CD4-positive, alpha-beta memory T cell (primary cell): Measurements from ENCODE around the gene ELAVL2. TPM values are rescaled to one million over a fixed set of nuclear protein-coding genes. Genes with fewer than 3 reads are reported as not detected.

Experiments used
- CTCF ChIA-PET: fragments of 350-600 bp; sonication (Branson Sonifier 250); formaldehyde crosslinking; loops from one replicate; lab custom pipeline; 2021; ENCODE audit warnings: inconsistent platforms; ENCODE audit not compliant: partially characterized antibody; lab: Charles Lee
- POLR2A ChIA-PET: fragments of 350-600 bp; sonication (Branson Sonifier 250); formaldehyde crosslinking; loops from one replicate; lab custom pipeline; 2021; ENCODE audit not compliant: partially characterized antibody; lab: Charles Lee
- DNase-seq, 5 donors: peaks; one replicate each; pipeline versions ENCODE4 v3.0.0 to v3.0.0-alpha.2; 2020 to 2022; ENCODE audit warnings: mixed read lengths in 1 of 5
- H3K27ac ChIP-seq: one replicate; pipeline ENCODE4 v1.7.0; 2013; ENCODE audit warnings: low read depth, low read length
- H3K27me3 ChIP-seq: 2 replicates; pipeline ENCODE4 v1.7.0; 2013; ENCODE audit warnings: mild to moderate bottlenecking, low read length, moderate library complexity; ENCODE audit not compliant: insufficient read depth
- H3K36me3 ChIP-seq: 2 replicates; pipeline ENCODE4 v1.7.0; 2013; ENCODE audit warnings: mild to moderate bottlenecking, low read length, moderate library complexity; ENCODE audit not compliant: insufficient read depth
- H3K4me1 ChIP-seq: 2 replicates; pipeline ENCODE4 v1.7.0; 2013; ENCODE audit warnings: mild to moderate bottlenecking, low read length, moderate library complexity; ENCODE audit not compliant: insufficient read depth
- H3K4me3 ChIP-seq, 2 donors: one replicate each; pipeline ENCODE4 v1.7.0; 2013; ENCODE audit warnings: low read length in 2 of 2, mild to moderate bottlenecking in 1 of 2
- H3K9me3 ChIP-seq, 2 donors: one replicate each; pipeline ENCODE4 v1.7.0; 2013; ENCODE audit warnings: low read length in 2 of 2, control low read depth in 1 of 2; ENCODE audit not compliant: control insufficient read depth in 1 of 2
- H3K27ac Mint-ChIP-seq, 7 donors: one replicate each; pipeline ENCODE4 v1.8.0; 2020 to 2021; ENCODE audit warnings: mixed read lengths in 7 of 7, mild to moderate bottlenecking in 6 of 7, inconsistent platforms in 3 of 7, moderate library complexity in 3 of 7
- H3K27me3 Mint-ChIP-seq, 2 donors: one replicate each; pipeline ENCODE4 v1.8.0; 2020 to 2021; ENCODE audit warnings: mixed read lengths in 2 of 2
- H3K36me3 Mint-ChIP-seq, 2 donors: one replicate each; pipeline ENCODE4 v1.8.0; 2020 to 2021; ENCODE audit warnings: mixed read lengths in 2 of 2, inconsistent platforms in 1 of 2, mild to moderate bottlenecking in 1 of 2
- H3K4me1 Mint-ChIP-seq, 4 donors: one replicate each; pipeline ENCODE4 v1.8.0; 2020 to 2021; ENCODE audit warnings: mixed read lengths in 4 of 4, mild to moderate bottlenecking in 1 of 4
- H3K4me3 Mint-ChIP-seq, 8 donors: one replicate each; pipeline ENCODE4 v1.8.0; 2020 to 2021; ENCODE audit warnings: mixed read lengths in 8 of 8, mild to moderate bottlenecking in 7 of 8, moderate library complexity in 6 of 8, inconsistent platforms in 3 of 8
- H3K9me3 Mint-ChIP-seq, 8 donors: one replicate each; pipeline ENCODE4 v1.8.0; 2020 to 2021; ENCODE audit warnings: mixed read lengths in 8 of 8, mild to moderate bottlenecking in 5 of 8, inconsistent platforms in 3 of 8, moderate library complexity in 1 of 8
- intact Hi-C: fragments of 100-400 bp; cut with micrococcal nuclease; formaldehyde crosslinking; loops from one replicate; pipeline ENCODE4 v1.15.1; 2023
- polyA plus RNA-seq, 2 donors: library from polyadenylated mRNA; unstranded; fragments of 300-500 nt; fragmentation: Illumina TruSeq; gene quantifications; one replicate each; pipeline ENCODE4 v1.2.3, GENCODE V29; 2021
- total RNA-seq, 2 experiments: library from RNA; stranded (reverse); gene quantifications; one replicate each; pipeline ENCODE4 v1.2.3, GENCODE V29; 2021

The ELAVL2 gene
- total and polyA plus RNA-seq, 4 experiments from 2014 or later, result not detected

- Histone ChIP-seq H3K36me3 (no peaks in the 10 kb centered on the region), H3K27me3 (no peaks in the 10 kb centered on the region), H3K9me3 (no peaks in the 10 kb centered on the region), H3K4me1 (no peaks in the 10 kb centered on the region), H3K4me3 (no peak overlapping the region), H3K27ac (no peak overlapping the region)
- H3K4me3 Mint-ChIP-seq, result no peak overlapping the region
- peaks cover 0 to 6% (median 2%) of the 10 kb centered on the region in 8 donors for H3K9me3 Mint-ChIP-seq
- ChIA-PET CTCF (no interaction called here), POLR2A (no interaction called here)
- no peaks in the 10 kb centered on the region for H3K36me3 Mint-ChIP-seq
- intact Hi-C loops, result no loop called here
- H3K27me3 Mint-ChIP-seq, result no peaks in the 10 kb centered on the region
- H3K27ac Mint-ChIP-seq, result no peak overlapping the region
- DNase-seq, result no peak
- H3K4me1 Mint-ChIP-seq, result no peaks in the 10 kb centered on the region
These were observed 163.7 kb downstream of the ELAVL2 start for GRCh38 chr9:23662320-23662719.

- no peak overlapping the region for H3K27ac ChIP-seq
- POLR2A ChIA-PET, result no interaction called here
- no peaks in the 10 kb centered on the region for H3K27me3 ChIP-seq
- H3K9me3 ChIP-seq, result peaks cover 0 to 3% of the 10 kb centered on the region in 2 donors
- H3K36me3 ChIP-seq, result no peaks in the 10 kb centered on the region
- no peak overlapping the region for H3K27ac Mint-ChIP-seq
- no peak overlapping the region for H3K4me3 ChIP-seq
- no peaks in the 10 kb centered on the region for H3K4me1 ChIP-seq
- H3K9me3 Mint-ChIP-seq, result peaks cover 0 to 7% (median 1%) of the 10 kb centered on the region in 8 donors
- H3K27me3 Mint-ChIP-seq, result no peaks in the 10 kb centered on the region
- CTCF ChIA-PET, result no interaction called here
- DNase-seq, result no peak
- peaks cover 0 to 1% (median 0%) of the 10 kb centered on the region in 4 donors for H3K4me1 Mint-ChIP-seq
- intact Hi-C loops, result no loop called here
- no peak overlapping the region for H3K4me3 Mint-ChIP-seq
- no peaks in the 10 kb centered on the region for H3K36me3 Mint-ChIP-seq
These were observed 166.6 kb downstream of the ELAVL2 start for GRCh38 chr9:23659346-23660006.

- H3K27ac ChIP-seq, result no peak overlapping the region
- no peak overlapping the region for H3K4me3 Mint-ChIP-seq
- peaks cover 0 to 1% (median 0%) of the 10 kb centered on the region in 4 donors for H3K4me1 Mint-ChIP-seq
- H3K27me3 Mint-ChIP-seq, result no peaks in the 10 kb centered on the region
- ChIA-PET CTCF (no interaction called here), POLR2A (no interaction called here)
- H3K36me3 ChIP-seq, result no peaks in the 10 kb centered on the region
- peaks cover 0 to 7% (median 2%) of the 10 kb centered on the region in 8 donors for H3K9me3 Mint-ChIP-seq
- intact Hi-C loops, result no loop called here
- DNase-seq, result no peak
- H3K4me3 ChIP-seq, result no peak overlapping the region
- H3K27me3 ChIP-seq, result no peaks in the 10 kb centered on the region
- peaks cover 0 to 3% of the 10 kb centered on the region in 2 donors for H3K9me3 ChIP-seq
- H3K27ac Mint-ChIP-seq, result peak overlapping the region in 1 of 7 donors; percentile 42
- H3K4me1 ChIP-seq, result no peaks in the 10 kb centered on the region
- no peaks in the 10 kb centered on the region for H3K36me3 Mint-ChIP-seq
These were observed 167.4 kb downstream of the ELAVL2 start for GRCh38 chr9:23658376-23659258.

GRCh38 chr9:23651051-23651450 is 175.0 kb downstream of the ELAVL2 start:
- Histone ChIP-seq H3K36me3 (no peaks in the 10 kb centered on the region), H3K4me1 (no peaks in the 10 kb centered on the region), H3K27ac (no peak overlapping the region), H3K27me3 (no peaks in the 10 kb centered on the region), H3K9me3 (no peaks in the 10 kb centered on the region), H3K4me3 (no peak overlapping the region)
- H3K9me3 Mint-ChIP-seq, result peaks cover 0 to 6% (median 3%) of the 10 kb centered on the region in 8 donors
- H3K4me1 Mint-ChIP-seq, result no peaks in the 10 kb centered on the region
- CTCF ChIA-PET, result interaction anchor here (0.6 kb wide), 1 partner anchor 13 kb away, joined by 4 read pairs; no protein-coding TSS in a partner anchor
- POLR2A ChIA-PET, result no interaction called here
- DNase-seq, result no peak
- no peak overlapping the region for H3K27ac Mint-ChIP-seq
- H3K36me3 Mint-ChIP-seq, result no peaks in the 10 kb centered on the region
- H3K27me3 Mint-ChIP-seq, result no peaks in the 10 kb centered on the region
- H3K4me3 Mint-ChIP-seq, result no peak overlapping the region
- intact Hi-C loops, result no loop called here

- Histone ChIP-seq H3K4me1 (no peaks in the 10 kb centered on the region), H3K4me3 (no peak overlapping the region), H3K9me3 (no peaks in the 10 kb centered on the region), H3K27me3 (no peaks in the 10 kb centered on the region), H3K27ac (no peak overlapping the region), H3K36me3 (no peaks in the 10 kb centered on the region)
- peaks cover 0 to 6% (median 2%) of the 10 kb centered on the region in 8 donors for H3K9me3 Mint-ChIP-seq
- CTCF ChIA-PET, result no interaction called here
- no peak overlapping the region for H3K4me3 Mint-ChIP-seq
- H3K4me1 Mint-ChIP-seq, result no peaks in the 10 kb centered on the region
- no peaks in the 10 kb centered on the region for H3K27me3 Mint-ChIP-seq
- no peak overlapping the region for H3K27ac Mint-ChIP-seq
- DNase-seq, result no peak
- POLR2A ChIA-PET, result no interaction called here
- intact Hi-C loops, result no loop called here
- H3K36me3 Mint-ChIP-seq, result no peaks in the 10 kb centered on the region
These were observed 177.4 kb downstream of the ELAVL2 start for GRCh38 chr9:23648651-23649050.

GRCh38 chr9:23644896-23645295 is 181.1 kb downstream of the ELAVL2 start:
- Mint-ChIP-seq H3K4me3 (no peak overlapping the region), H3K4me1 (no peaks in the 10 kb centered on the region), H3K9me3 (peaks cover 0 to 13% (median under 1%) of the 10 kb centered on the region in 8 donors), H3K27me3 (no peaks in the 10 kb centered on the region), H3K27ac (no peak overlapping the region), H3K36me3 (no peaks in the 10 kb centered on the region)
- DNase-seq, result no peak
- H3K27ac ChIP-seq, result no peak overlapping the region
- CTCF ChIA-PET, result no interaction called here
- no peak overlapping the region for H3K4me3 ChIP-seq
- no peaks in the 10 kb centered on the region for H3K36me3 ChIP-seq
- no peaks in the 10 kb centered on the region for H3K9me3 ChIP-seq
- intact Hi-C loops, result no loop called here
- no peaks in the 10 kb centered on the region for H3K4me1 ChIP-seq
- no peaks in the 10 kb centered on the region for H3K27me3 ChIP-seq
- POLR2A ChIA-PET, result no interaction called here

GRCh38 chr9:23644326-23644725 is 181.7 kb downstream of the ELAVL2 start:
- CTCF ChIA-PET, result no interaction called here
- Mint-ChIP-seq H3K27ac (no peak overlapping the region), H3K27me3 (no peaks in the 10 kb centered on the region), H3K9me3 (peaks cover 0 to 17% (median under 1%) of the 10 kb centered on the region in 8 donors), H3K4me3 (no peak overlapping the region), H3K36me3 (no peaks in the 10 kb centered on the region), H3K4me1 (no peaks in the 10 kb centered on the region)
- no peak overlapping the region for H3K4me3 ChIP-seq
- H3K27ac ChIP-seq, result no peak overlapping the region
- intact Hi-C loops, result no loop called here
- H3K36me3 ChIP-seq, result no peaks in the 10 kb centered on the region
- H3K4me1 ChIP-seq, result no peaks in the 10 kb centered on the region
- DNase-seq, result no peak
- H3K9me3 ChIP-seq, result no peaks in the 10 kb centered on the region
- no peaks in the 10 kb centered on the region for H3K27me3 ChIP-seq
- POLR2A ChIA-PET, result no interaction called here
